Esophagus muscularis mucosa (tissue), 3 donors: ENCODE data around the gene RNF157.

Experiments
- POLR2A ChIP-seq: fragments of 450-650 bp; IDR thresholded peaks from one replicate; pipeline ENCODE4 v1.6.1; 2017; ENCODE audit warnings: antibody characterized with exemption, moderate library complexity, mild to moderate bottlenecking, low read depth
- TF ChIP-seq, protein P1 (sequence below), 3 experiments: fragments of 200-600 bp in 2 of 3; fragments of 450-650 bp in 1 of 3; sonication (generic) in 2 of 3; IDR thresholded peaks; one replicate each; pipeline ENCODE4 v1.5.1; 2017 to 2019; ENCODE audit warnings: antibody characterized with exemption in 3 of 3, mild to moderate bottlenecking in 2 of 3, moderate library complexity in 1 of 3

DNA sequence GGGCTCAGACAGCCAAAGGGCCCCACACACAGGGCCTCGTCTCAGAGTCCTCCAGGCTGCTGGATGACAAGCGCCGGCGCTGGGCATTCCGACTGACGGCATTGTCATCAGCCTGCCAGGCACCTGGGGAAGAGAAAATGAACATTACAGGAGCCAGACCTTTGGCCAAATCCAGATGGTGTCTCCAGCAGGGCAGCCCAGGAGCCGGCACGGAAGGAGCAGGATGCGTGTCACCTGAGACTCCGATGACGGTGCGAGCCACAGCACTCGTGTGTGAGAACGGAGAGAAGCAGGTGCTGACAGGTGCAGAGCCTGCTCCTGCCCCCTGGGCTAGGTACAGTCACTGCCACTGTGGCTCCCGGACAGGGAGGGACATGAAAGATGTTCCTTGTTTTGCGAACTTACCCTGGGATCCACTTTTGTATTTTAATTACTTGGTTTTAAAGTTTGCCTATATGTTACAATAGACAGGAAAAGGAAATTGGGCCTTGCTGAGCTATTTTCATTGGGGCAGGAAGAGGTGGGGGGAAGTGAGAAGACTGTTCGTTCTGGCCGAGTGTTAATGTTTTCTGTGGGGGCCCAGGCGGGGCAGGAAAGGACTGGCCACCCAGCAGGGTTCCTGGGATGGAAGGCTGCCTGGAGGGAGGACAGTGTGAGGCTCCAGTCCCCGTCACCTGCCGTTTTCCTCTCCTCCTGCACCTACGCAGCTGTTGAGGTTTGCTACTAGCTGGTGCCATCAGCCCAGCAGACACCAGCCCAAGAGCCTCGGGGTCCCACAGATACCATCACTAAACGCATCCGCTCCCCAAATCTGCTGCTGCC lies 94.9 kb downstream of the RNF157 start:
- TF ChIP-seq, protein P1, sequence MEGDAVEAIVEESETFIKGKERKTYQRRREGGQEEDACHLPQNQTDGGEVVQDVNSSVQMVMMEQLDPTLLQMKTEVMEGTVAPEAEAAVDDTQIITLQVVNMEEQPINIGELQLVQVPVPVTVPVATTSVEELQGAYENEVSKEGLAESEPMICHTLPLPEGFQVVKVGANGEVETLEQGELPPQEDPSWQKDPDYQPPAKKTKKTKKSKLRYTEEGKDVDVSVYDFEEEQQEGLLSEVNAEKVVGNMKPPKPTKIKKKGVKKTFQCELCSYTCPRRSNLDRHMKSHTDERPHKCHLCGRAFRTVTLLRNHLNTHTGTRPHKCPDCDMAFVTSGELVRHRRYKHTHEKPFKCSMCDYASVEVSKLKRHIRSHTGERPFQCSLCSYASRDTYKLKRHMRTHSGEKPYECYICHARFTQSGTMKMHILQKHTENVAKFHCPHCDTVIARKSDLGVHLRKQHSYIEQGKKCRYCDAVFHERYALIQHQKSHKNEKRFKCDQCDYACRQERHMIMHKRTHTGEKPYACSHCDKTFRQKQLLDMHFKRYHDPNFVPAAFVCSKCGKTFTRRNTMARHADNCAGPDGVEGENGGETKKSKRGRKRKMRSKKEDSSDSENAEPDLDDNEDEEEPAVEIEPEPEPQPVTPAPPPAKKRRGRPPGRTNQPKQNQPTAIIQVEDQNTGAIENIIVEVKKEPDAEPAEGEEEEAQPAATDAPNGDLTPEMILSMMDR (IDR thresholded peaks at IDR 0.05): no peak
- TF ChIP-seq POLR2A: no peak
